Esophagus mucosa (tissue), 1 donor: ENCODE data around the gene DRAP1. TPM values are rescaled to one million over a fixed set of nuclear protein-coding genes. Genes with fewer than 3 reads are reported as not detected.
A peak's percentile ranks its signal among the peaks of the same experiment; 100 is the strongest.
"Not testable (repeated sequence)": the region's sequence is repeated elsewhere in the genome, so short reads cannot be mapped to it uniquely, and the experiment has no call there.

Source experiments
- ATAC-seq: fragments of 200-7000 bp; cut with Tn5 transposase; one replicate; pipeline ENCODE4 v1.9.1; 2020
- total RNA-seq: library from RNA; stranded (reverse); gene quantifications from one replicate; pipeline ENCODE4 v1.2.4, GENCODE V29; 2023
- donor health status: DM: yes; HTN: yes; CAD: no.

DRAP1 gene
- total RNA-seq, 1 donor from 2014 or later: 76.2 TPM

DNA sequence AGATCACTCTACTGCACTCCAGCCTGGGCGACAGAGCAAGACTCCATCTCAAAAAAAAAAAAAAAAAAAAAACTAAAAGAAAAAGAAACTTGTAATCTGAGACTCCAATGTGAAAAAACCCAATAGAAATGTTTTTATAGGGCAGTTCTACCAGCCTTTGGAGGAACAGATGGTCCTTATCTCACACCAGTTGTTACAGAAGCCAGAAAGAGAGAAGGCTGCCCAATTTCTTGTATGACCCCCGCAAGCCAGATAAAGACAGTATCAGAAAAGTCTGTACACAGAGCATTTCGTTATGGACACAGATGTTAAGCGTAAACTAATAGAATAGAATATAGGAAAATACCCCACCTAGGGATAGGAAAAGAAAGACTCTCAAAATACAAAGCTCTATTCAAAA lies 14.8 kb downstream of the DRAP1 start:
- no peak for ATAC-seq

DNA sequence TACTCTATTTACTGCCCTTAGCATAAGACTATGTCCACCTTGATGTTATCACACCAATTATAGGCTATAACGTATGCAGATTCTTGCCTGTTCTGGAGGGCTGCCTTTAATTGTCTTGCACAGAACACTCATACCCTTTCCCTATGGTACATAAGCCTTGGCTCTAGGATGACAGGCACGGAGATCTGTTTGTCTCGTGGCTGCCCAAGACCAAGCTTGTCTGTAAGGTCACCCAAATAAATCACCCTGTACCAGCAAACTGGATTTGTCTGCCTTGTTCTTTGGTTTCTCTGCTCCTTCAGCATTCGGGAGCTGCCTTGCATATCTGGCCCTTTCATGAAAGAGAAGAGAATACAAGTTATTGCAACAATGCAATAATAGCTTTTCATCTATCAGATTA lies 18.5 kb downstream of the DRAP1 start:
- ATAC-seq: no peak

DNA sequence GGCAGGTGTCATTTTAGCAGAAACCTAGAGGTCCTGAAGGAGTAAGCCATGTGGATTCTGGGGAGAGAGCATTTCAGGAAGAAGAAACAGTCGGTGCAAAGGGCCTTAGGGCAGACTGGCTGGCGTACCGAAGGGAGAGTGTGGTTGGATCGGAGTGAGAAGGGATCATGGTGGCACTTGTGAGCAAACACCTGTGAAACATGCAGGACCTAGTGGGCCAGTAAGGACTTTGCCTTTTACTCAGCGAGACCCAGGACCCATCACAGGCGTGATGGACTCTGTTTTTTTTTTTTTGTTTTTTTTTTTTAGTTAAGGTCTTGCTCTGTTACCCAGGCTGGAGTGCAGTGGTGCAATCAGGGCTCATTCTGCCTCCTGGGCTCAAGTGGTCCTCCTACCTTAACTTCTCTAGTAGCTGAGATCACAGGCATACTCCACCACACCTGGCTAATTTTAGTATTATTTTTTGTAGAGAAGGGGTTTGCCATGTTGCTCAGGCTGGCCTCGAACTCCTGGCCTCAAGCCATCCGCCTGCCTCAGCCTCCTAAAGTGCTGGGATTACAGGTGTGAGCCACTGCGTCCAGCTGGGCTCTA lies 22.6 kb downstream of the DRAP1 start:
- ATAC-seq: no peak

DNA sequence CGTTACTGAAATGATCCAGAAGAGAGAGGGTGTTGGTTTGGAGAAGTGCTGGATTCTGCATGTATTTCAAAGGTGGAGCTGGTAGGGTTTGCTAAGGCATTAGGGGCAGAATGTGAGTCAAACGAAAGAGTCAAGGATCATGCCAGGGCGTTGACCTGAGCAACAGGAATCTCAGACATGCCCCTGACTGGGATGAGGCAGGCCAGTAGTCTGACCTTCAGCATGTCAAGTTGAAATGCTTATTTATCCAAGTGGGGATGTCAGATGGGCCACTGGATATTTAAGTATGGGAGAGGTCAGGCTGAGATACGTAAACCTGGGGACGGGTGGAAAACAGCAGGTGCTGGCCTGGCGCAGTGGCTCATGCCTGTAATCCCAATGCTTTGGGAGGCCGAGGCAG lies 23.3 kb downstream of the DRAP1 start:
- no peak for ATAC-seq

DNA sequence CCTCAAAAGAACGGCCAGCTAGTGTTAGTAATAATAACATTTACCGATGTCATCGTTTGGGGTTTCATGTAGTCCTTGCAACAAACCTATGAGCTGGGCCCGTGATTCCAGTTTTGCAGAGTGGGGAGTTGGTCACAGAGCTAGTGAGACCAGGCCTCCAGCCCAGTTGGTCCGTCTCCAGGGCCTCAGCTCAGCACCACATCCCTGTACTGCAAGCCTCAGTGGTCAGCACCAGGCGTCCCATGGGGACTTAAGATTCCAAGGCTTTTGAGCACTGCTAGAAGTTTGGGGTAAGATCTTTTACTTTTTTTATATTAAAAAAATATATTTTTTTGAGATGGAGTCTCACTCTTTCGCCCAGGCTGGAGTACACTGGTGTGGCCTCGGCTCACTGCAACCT lies 25.0 kb downstream of the DRAP1 start:
- no peak for ATAC-seq

DNA sequence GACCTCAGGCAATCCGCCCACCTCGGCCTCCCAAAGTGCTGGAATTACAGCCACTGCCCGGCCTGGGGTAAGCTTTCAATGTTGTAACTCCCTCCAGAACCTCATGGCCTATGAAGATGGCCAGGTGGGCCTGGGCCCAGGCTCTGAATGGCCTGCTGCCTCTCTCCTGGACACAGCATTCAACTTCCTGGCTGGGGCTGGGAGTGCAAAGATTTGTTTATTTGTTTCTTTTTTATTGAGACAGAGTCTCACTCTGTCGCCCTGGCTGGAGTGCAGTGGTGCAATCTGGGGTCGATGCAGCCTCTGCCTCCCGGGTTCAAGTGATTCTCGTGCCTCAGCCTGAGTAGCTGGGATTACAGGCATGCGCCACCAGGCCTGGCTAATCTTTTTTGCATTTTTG lies 25.5 kb downstream of the DRAP1 start:
- no peak for ATAC-seq

DNA sequence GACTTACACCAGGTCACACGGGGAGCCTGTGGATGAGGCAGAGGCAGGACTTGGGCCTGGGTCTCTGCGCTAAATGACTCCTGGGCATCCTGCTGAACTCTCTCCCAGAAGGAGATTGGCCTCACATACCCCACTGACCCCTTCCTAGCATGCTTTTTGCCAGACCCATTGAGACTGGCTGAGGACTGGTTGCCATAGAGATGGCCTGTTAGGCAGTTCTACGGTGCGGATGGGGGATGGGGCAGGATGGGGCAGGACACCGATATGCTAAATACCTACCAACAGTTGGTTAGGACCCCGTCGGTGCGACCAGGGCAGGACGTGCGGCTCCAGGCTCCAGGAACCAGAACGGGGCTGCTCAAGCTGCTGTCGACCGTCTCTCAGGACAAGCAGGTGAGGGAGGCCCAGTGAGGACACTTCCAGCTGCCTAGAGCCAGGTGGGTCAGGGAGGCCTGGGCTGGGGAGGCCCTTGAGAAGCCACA lies 26.2 kb downstream of the DRAP1 start, which contains the start of gene TSGA10IP:
Gene TSGA10IP, plus strand, starts transcription at position 51 of the 482 bp plus-strand sequence. Its CDS starts 196 bp downstream, at position 247.
- no peak for ATAC-seq

DNA sequence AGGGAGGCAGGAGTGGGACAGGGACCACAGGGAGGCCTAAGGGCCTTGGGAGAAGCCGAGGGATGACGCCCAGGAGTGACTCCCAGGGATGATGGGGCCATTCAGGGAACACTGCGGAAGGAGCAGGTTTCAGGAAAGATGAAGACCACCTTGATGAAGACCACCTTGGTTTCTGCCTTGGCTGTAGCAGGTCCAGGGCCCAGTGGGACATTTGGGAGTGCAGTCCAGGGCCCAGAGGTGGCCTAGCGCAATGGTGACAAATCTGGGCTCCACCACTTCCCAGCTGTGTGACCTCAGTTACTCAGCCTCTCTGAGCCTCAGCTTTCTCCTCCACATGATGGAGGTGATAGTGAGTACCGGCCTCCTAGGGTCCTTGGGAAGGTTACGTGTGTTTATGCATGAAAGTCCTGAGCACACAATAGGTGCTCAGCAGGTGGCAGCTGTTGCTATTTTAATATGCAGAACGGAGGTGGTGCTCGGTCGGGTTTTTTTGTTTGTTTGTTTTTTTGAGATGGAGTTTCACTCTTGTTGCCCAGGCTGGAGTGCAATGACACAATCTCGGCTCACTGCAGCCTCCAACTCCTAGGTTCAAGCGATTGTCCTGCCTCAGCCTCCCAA lies 26.8 kb downstream of the DRAP1 start:
- no peak for ATAC-seq

DNA sequence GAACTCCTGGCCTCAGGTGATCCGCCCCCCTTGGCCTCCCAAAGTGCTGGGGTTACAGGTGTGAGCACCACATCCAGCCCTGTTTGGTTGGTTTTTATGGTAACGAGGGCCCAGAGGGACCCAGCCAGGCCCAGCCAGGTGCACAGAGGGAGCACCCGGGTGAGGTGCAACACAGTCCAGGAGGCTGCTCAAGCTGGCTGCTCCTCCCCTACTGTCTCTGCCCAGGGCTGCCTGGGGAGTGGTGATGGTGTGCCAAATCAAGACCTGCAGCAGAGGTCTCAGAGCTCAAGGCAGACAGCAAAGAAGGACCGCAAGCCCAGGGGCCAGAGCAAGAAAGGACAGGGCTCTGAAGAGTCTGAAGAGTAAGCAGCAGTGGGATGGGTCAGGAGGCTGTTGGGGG lies 27.4 kb downstream of the DRAP1 start:
- ATAC-seq: no peak

DNA sequence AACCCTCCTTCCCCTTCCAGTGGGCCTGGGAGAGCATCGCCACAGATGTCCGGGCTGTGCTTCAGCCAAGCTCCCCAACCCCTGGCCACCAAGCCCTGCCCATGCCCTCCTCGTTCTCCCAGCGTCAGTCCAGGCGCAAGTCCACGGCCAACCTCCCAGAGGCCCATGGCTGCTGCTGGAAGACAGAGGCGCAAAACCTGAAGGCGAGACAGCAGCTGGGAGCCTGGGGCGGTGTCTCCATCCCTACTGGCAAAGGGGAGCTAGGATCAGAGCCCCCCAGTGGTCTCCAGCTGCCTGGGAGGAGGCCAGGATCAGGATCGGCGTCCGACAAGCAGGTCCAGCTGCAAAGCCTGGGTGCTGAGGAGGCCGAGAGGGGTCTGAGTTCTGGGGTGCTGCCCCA lies 27.9 kb downstream of the DRAP1 start:
- ATAC-seq: no peak

DNA sequence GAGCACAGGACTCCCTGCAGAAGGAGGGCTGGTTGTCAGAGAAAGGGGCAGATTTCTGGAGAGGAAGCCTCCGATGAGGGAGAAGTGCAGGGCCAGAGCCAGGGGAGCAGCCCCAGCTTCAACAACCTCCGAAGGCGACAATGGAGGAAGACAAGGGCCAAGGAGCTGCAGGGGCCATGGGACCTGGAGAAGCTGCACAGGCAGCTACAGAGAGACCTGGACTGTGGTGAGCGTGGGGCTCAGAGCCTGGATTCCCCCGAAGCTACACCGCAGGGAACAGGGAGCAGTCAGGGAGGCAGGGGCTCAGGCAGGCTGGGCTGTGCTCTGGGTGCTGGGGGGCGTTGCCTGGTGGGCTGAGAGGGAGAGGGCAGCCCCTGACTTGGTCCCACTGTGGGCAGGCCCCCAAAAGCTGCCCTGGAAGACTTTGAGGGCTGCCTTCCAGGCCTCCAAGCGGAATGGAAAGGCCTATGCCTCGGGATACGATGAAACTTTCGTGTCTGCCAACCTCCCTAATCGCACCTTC lies 28.4 kb downstream of the DRAP1 start:
- no peak for ATAC-seq

DNA sequence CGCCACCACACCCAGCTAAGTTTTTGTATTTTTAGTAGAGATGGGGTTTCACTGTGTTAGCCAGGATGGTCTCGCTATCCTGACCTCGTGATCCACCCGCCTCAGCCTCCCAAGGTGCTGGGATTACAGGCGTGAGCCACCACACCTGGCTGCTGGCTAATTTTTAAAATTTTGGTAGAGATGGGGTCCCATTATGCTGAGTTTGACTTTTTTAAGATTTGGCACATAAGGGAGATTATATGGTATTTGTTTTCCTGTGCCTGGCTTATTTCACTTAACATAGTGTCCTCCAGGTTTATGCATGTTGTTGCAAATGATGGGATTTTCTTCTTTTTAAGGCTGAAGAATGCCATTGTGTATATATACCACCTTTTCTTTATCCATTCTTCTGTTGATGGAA lies 31.5 kb downstream of the DRAP1 start:
- not testable (repeated sequence) for ATAC-seq

DNA sequence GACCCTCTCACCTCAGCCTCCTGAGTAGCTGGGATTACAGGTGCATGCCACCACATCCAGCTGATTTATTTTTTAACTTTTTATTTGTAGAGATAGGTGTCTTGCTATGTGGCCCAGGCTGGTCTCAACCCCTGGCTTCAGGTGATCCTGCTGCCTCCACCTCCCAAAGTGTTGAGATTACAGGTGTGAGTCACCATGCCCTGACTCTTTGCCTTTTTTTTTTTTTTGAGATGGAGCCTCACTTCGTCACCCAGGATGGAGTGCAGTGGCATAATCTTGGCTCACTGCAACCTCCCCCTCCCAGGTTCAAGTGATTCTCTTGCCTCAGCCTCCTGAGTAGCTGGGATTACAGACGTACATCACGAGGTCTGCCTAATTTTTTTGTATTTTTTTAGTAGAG lies 32.4 kb downstream of the DRAP1 start:
- peak; percentile 33 for ATAC-seq

DNA sequence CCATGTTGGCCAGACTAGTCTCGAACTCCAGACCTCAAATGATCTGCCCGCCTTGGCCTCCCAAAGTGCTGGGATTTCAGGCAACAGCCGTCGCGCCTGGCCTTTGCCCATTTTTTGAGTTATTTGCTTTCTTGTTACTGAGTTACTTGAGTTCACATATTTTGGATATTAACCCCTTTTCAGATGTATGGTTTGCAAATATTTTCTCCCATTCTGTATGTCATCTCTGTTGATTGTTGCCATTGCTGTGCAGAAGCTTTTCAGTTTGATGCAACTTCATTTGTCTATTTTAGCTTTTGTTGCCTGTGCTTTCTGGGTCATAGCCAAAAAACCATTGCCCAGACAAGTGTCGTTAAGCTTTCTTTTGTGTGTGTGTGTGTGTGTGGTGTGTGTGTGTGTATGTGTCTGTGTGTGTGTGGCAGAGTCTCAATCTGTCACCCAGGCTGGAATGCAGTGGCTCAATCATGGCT lies 32.9 kb downstream of the DRAP1 start:
- ATAC-seq: peak; percentile 79

DNA sequence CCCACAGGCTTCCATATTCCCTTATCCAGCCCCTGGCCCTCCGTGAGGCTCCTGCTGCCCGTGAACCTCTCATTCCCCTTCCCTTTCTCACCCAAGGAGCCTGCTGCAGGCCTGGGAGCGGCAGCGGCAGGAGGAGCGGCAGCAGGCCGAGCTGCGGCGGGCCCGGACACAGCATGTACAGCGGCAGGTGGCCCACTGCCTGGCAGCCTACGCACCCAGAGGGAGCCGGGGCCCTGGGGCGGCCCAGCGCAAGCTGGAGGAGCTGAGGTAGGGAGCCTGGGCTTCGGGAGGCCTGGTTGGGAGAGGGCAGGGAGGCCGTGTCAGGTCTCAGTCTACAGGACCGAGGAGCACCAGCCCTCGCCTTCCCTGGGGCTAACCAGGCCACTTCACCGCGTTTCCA lies 34.2 kb downstream of the DRAP1 start:
- no peak for ATAC-seq

DNA sequence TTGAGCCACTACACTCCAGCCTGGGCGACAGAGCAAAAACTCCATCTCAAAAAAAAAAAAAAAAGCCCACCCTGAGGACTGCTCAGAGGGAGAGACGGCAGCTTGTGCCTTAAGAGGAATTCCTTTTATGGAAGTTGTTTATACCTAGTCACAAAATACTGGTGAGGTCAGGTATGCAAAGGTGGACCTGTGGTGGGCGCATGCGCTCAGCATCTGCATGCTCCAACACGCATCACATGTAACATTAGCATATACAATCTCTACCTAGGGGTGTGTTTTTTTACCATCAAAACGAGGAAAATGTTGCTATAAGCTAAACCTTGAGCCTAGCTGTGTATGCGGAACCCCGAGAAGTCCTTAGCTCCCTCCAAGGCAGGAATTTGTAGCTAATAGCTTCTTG lies 35.5 kb downstream of the DRAP1 start:
- no peak for ATAC-seq

DNA sequence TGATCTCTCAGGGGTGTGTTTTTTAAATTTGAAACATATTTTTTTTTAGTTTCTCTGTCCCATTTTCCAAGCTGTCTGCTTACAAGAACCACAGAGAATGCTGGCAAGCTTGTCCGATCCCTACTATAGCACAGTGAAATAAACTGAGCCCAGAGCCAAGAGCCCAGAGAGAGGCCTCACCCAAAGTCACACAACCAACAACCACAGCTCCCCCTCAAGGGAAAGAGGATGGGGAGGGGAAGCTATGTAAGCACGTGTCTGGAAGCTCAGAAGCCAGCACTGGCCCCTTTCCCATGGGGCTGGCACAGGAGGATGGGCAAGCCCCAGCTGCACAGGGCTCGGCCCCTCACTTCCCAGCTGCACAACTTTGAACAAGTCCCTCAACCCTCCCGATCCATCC lies 39.1 kb downstream of the DRAP1 start:
- no peak for ATAC-seq

DNA sequence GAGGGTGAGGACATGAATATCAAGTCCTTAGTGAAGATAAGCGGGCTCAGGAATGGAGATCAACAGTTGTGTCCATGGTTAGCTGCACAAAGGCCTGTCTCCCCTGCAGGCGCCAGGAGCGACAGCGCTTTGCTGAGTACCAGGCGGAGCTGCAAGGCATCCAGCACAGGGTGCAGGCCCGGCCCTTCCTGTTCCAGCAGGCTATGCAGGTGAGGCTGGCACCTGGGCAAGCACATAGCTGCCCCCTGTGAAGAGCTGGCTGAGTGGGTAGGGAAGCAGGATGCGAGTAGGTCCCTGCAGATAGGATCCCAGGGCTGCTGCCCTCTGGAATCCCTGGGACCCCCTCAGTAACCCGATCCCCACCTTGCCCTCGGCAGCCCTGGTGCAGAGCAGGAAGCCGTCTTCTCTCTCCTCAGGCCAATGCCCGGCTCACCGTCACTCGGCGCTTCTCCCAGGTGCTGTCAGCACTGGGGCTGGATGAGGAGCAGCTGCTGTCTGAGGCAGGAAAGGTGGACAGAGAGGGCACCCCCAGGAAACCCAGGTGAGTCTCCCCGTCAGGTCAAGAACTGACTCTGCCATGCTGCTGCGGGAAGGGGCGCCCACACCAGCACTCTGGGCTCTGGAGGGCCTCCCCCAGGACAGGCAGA lies 39.7 kb downstream of the DRAP1 start:
- ATAC-seq: no peak

DNA sequence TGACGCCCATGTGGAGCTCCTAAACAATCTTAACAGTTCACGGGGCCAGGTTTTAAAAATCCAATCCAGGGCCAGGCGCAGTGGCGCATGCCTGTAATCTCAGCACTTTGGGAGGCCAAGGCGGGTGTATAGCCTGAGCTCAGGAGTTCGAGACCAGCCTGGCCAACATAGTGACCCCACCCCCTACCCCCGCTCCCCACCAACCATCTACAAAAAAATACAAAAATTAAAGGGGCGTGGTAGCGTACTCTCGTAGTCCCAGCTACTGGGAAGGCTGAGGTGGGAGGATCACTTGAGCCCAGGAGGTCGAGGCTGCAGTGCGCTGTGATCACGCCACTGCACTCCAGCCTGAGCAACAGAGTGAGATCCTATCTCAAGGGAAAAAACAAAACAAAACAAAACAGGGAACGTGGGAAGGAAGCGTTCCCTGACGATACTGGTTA lies 41.6 kb downstream of the DRAP1 start:
- ATAC-seq: no peak

DNA sequence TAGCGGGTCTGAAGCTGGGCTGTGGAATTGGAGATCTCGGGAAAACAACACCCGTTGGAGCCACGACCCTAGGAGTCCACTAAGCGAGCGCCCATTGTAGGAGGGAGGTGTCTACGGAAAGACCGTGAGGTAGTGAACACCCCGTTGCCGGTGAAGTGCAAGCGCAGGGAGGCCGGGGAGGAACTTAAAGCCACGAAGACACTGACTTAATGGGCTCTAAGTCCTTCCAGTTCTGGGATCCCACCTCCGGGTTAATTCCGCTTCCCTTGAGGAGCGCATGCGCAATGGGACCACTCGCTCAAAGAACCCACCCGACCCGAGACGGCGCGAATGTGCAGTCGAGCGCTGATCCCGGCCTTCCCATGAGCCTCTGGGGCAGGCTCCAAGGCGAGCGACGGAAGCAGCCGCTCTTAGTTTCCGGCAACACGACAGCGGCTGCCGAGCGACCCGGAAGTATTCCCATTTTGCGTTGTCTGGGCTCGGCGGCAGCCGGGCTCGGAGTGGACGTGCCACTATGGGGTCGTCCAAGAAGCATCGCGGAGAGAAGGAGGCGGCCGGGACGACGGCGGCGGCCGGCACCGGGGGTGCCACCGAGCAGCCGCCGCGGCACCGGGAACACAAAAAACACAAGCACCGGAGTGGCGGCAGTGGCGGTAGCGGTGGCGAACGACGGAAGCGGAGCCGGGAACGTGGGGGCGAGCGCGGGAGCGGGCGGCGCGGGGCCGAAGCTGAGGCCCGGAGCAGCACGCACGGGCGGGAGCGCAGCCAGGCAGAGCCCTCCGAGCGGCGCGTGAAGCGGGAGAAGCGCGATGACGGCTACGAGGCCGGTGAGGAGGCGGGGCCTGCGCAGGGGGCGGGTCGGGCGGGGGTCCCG lies 42.3 kb downstream of the DRAP1 start, which contains the start of gene SART1:
Gene SART1, plus strand, starts transcription at position 468 of the 874 bp plus-strand sequence. Its CDS starts 47 bp downstream, at position 515.
- ATAC-seq: peak; percentile 91

DNA sequence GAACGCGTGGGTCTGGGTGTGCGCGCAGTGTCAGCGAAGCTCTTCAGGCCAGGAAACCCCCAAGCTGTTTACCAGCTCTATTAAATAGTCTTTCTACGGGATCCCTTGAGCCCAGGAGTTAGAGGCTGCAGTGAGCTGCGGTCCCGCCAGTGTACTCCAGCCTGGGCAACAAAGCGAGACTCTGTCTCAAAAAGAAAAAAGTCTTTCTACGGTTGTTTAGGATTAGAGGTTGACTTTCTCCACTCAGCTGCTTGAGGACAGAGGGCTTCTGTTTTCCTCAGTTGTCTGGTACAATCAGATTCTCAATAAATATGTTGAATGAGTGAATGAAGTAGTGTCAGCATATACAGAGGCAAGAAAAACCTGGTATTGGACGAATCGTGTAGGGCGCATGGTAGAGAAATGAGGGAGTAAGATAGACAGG lies 42.9 kb downstream of the DRAP1 start:
- ATAC-seq: peak; percentile 15

DNA sequence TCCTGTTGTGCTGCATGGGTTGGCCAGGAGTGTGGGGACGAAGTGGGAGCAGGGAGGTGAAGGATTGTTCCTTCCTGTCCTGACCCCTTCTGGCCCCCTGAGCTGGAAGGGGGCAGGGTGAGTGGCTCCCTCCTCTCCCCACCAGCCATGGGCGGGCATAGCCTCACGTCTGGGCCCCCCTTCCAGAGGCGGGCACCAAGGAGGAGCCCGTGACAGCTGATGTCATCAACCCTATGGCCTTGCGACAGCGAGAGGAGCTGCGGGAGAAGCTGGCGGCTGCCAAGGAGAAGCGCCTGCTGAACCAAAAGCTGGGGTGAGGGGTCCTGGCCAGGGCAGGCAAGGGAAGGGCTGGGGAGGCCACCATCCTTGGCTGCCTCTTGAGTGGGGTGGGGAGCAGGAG lies 45.7 kb downstream of the DRAP1 start:
- ATAC-seq: no peak
